ENCODE data around the gene EIF3L.

DNA sequence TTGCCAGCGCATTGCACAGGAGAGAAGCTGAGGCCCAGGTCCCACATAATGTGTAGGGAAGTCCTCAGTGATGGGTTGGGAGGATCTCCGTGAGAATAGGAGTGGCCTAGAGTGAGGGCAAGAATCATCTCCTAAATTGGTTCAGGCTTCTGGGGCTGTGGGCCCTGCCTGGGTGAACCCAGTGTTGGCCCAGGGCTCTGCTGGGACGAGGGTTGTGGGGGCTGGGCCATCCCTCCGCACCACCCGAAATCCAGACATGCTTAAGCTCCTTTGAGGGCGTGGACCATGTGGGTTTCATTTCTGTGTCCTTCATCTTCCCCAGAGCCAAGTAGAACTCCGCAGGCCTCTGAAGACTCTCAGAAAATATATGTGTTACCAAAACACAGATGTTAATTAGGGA lies 60.5 kb downstream of the EIF3L start:
- TF ChIP-seq, protein P1, sequence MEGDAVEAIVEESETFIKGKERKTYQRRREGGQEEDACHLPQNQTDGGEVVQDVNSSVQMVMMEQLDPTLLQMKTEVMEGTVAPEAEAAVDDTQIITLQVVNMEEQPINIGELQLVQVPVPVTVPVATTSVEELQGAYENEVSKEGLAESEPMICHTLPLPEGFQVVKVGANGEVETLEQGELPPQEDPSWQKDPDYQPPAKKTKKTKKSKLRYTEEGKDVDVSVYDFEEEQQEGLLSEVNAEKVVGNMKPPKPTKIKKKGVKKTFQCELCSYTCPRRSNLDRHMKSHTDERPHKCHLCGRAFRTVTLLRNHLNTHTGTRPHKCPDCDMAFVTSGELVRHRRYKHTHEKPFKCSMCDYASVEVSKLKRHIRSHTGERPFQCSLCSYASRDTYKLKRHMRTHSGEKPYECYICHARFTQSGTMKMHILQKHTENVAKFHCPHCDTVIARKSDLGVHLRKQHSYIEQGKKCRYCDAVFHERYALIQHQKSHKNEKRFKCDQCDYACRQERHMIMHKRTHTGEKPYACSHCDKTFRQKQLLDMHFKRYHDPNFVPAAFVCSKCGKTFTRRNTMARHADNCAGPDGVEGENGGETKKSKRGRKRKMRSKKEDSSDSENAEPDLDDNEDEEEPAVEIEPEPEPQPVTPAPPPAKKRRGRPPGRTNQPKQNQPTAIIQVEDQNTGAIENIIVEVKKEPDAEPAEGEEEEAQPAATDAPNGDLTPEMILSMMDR (IDR thresholded peaks at IDR 0.05; ENCODE audit: insufficient read depth, low read length), result no peak
- TF ChIP-seq, protein P2, sequence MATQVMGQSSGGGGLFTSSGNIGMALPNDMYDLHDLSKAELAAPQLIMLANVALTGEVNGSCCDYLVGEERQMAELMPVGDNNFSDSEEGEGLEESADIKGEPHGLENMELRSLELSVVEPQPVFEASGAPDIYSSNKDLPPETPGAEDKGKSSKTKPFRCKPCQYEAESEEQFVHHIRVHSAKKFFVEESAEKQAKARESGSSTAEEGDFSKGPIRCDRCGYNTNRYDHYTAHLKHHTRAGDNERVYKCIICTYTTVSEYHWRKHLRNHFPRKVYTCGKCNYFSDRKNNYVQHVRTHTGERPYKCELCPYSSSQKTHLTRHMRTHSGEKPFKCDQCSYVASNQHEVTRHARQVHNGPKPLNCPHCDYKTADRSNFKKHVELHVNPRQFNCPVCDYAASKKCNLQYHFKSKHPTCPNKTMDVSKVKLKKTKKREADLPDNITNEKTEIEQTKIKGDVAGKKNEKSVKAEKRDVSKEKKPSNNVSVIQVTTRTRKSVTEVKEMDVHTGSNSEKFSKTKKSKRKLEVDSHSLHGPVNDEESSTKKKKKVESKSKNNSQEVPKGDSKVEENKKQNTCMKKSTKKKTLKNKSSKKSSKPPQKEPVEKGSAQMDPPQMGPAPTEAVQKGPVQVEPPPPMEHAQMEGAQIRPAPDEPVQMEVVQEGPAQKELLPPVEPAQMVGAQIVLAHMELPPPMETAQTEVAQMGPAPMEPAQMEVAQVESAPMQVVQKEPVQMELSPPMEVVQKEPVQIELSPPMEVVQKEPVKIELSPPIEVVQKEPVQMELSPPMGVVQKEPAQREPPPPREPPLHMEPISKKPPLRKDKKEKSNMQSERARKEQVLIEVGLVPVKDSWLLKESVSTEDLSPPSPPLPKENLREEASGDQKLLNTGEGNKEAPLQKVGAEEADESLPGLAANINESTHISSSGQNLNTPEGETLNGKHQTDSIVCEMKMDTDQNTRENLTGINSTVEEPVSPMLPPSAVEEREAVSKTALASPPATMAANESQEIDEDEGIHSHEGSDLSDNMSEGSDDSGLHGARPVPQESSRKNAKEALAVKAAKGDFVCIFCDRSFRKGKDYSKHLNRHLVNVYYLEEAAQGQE (IDR thresholded peaks at IDR 0.05; ENCODE audit: insufficient replicate concordance, low read depth), result no peak
- TF ChIP-seq POLR2AphosphoS5 (IDR thresholded peaks at IDR 0.05; ENCODE audit: low read depth) (no peak), GABPA (IDR thresholded peaks at IDR 0.05; ENCODE audit: low read depth) (no peak), SPI1 (IDR thresholded peaks at IDR 0.05; ENCODE audit: borderline replicate concordance, low read depth) (no peak)
